OCI-LY3 (cell line): ENCODE data around the gene CYP1B1.

Experiments
- EZH2phosphoT487 ChIP-seq: fragments of 200-600 bp; shearing (Covaris generic); IDR thresholded peaks from 2 replicates; pipeline ENCODE4 v1.6.1; 2018; ENCODE audit warnings: antibody characterized with exemption, mixed run types, low read depth
- TF ChIP-seq, protein P1 (sequence below): fragments of 200-600, 300-600 bp; sonication (generic); IDR thresholded peaks from 2 replicates; pipeline ENCODE4 v1.5.1; 2014; ENCODE audit warnings: antibody characterized with exemption, low read length, low read depth

DNA sequence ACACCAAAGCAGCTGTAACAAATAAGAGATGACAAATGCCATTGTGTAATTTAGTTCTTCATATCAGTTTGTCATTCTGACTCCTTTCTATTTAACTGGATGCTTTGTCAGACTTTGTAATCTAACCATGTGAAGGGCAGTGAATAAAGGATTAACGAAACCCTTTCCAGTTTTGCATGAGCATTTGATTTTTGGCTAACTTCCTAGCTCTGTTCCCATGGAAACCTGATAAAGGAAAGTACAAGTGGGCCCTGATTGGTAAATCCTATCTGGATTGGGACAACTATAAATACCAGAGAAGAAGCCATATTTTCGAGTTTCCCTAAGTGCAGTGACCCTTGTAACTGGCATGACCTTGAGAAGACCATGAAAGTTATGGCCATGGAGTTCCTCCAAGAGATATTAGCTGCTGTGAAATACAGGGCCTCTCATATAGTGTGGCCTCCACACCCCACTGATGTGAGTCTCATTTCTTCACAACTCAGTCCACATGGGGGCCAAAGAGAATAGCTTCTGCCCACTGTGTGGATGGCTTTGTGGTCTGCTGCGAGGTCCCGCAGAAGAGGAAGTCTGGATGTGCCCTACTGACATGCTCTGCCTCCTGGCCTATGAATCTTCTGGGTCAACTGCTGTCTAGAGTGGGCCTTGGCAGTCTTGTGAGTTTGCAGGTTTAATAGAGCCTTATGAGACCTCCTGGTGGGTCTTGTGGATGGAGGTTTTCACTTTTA lies 38.2 kb upstream of the CYP1B1 start:
- TF ChIP-seq, protein P1, sequence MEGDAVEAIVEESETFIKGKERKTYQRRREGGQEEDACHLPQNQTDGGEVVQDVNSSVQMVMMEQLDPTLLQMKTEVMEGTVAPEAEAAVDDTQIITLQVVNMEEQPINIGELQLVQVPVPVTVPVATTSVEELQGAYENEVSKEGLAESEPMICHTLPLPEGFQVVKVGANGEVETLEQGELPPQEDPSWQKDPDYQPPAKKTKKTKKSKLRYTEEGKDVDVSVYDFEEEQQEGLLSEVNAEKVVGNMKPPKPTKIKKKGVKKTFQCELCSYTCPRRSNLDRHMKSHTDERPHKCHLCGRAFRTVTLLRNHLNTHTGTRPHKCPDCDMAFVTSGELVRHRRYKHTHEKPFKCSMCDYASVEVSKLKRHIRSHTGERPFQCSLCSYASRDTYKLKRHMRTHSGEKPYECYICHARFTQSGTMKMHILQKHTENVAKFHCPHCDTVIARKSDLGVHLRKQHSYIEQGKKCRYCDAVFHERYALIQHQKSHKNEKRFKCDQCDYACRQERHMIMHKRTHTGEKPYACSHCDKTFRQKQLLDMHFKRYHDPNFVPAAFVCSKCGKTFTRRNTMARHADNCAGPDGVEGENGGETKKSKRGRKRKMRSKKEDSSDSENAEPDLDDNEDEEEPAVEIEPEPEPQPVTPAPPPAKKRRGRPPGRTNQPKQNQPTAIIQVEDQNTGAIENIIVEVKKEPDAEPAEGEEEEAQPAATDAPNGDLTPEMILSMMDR = no peak
- TF ChIP-seq EZH2phosphoT487 = no peak
